ENCODE results near the gene CRACDL.

The CRACDL gene

GRCh38 chr2:98935111-98935770, 784 bp downstream of the CRACDL start:
- TF ChIP-seq CTCF (IDR thresholded peaks at IDR 0.05) = no peak
- no peak for TF ChIP-seq ZFX (IDR thresholded peaks at IDR 0.05; ENCODE audit: borderline replicate concordance)
- H3K27ac ChIP-seq = no peak overlapping the region

- H3K27ac ChIP-seq = no peak overlapping the region
- no peak for TF ChIP-seq CTCF (IDR thresholded peaks at IDR 0.05)
- no peak for TF ChIP-seq ZFX (IDR thresholded peaks at IDR 0.05; ENCODE audit: borderline replicate concordance)
These were observed 3.2 kb downstream of the CRACDL start for GRCh38 chr2:98932778-98933343.

- no peak for TF ChIP-seq CTCF (IDR thresholded peaks at IDR 0.05)
- no peak for TF ChIP-seq ZFX (IDR thresholded peaks at IDR 0.05; ENCODE audit: borderline replicate concordance)
These were observed 3.9 kb downstream of the CRACDL start for GRCh38 chr2:98932164-98932563.

GRCh38 chr2:98931596-98931995, 4.4 kb downstream of the CRACDL start:
- TF ChIP-seq ZFX (IDR thresholded peaks at IDR 0.05; ENCODE audit: borderline replicate concordance) = no peak

More at GRCh38 chr2:98932164-98932563, 3.9 kb downstream of the CRACDL start:
- no peak overlapping the region for H3K27ac ChIP-seq

GRCh38 chr2:98929920-98930319, 6.1 kb downstream of the CRACDL start:
- no peak overlapping the region for H3K27ac ChIP-seq
- no peak for TF ChIP-seq ZFX (IDR thresholded peaks at IDR 0.05; ENCODE audit: borderline replicate concordance)
- TF ChIP-seq CTCF (IDR thresholded peaks at IDR 0.05) = no peak

More at GRCh38 chr2:98931596-98931995, 4.4 kb downstream of the CRACDL start:
- no peak overlapping the region for H3K27ac ChIP-seq

GRCh38 chr2:98928242-98928641, 7.8 kb downstream of the CRACDL start:
- TF ChIP-seq CTCF (IDR thresholded peaks at IDR 0.05) (no peak), ZFX (IDR thresholded peaks at IDR 0.05; ENCODE audit: borderline replicate concordance) (no peak)
- H3K27ac ChIP-seq = no peak overlapping the region

- no peak for TF ChIP-seq ZFX (IDR thresholded peaks at IDR 0.05; ENCODE audit: borderline replicate concordance)
- TF ChIP-seq CTCF (IDR thresholded peaks at IDR 0.05) = no peak
- no peak overlapping the region for H3K27ac ChIP-seq
These were observed 9.0 kb downstream of the CRACDL start for GRCh38 chr2:98927027-98927426.
